Stomach (tissue), 4 donors: Measurements from ENCODE around the gene SFXN1.

Source experiments
- POLR2A ChIP-seq, 4 donors: fragments of 450-650 bp; IDR thresholded peaks; one replicate each; pipeline ENCODE4 v1.6.1; 2016; ENCODE audit warnings: antibody characterized with exemption in 4 of 4, control low read depth in 2 of 4, mild to moderate bottlenecking in 1 of 4, moderate library complexity in 1 of 4
- TF ChIP-seq, protein P1 (sequence below), 7 experiments: fragments of 450-650 bp in 4 of 7; fragments of 200-600 bp in 3 of 7; sonication (generic) in 3 of 7; IDR thresholded peaks; one replicate each; pipeline ENCODE4 v1.5.1; 2016 to 2019; ENCODE audit warnings: antibody characterized with exemption in 7 of 7, control low read depth in 2 of 7, mild to moderate bottlenecking in 1 of 7

DNA sequence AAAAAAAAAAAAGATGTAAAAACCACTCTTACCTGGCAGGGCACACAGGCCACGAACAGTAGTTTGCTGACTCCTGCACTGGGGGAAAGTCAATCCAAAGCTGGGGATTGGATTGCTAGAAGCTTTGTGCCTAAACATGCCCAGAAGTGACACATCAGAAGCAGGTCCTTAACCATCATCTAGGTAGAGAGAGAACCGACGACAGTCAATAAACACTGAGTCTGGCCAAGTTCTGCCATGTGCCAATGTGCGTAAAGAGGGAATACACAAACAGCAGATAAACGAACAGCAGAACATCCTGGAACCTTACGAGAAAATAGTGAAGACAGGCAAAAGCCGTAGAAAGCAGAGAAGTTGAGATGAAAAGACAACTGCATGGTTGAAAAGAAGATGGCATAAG lies 14.9 kb downstream of the SFXN1 start:
- no peak for TF ChIP-seq POLR2A (IDR thresholded peaks at IDR 0.05)
- TF ChIP-seq, protein P1, sequence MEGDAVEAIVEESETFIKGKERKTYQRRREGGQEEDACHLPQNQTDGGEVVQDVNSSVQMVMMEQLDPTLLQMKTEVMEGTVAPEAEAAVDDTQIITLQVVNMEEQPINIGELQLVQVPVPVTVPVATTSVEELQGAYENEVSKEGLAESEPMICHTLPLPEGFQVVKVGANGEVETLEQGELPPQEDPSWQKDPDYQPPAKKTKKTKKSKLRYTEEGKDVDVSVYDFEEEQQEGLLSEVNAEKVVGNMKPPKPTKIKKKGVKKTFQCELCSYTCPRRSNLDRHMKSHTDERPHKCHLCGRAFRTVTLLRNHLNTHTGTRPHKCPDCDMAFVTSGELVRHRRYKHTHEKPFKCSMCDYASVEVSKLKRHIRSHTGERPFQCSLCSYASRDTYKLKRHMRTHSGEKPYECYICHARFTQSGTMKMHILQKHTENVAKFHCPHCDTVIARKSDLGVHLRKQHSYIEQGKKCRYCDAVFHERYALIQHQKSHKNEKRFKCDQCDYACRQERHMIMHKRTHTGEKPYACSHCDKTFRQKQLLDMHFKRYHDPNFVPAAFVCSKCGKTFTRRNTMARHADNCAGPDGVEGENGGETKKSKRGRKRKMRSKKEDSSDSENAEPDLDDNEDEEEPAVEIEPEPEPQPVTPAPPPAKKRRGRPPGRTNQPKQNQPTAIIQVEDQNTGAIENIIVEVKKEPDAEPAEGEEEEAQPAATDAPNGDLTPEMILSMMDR (IDR thresholded peaks at IDR 0.05) = no peak
